Measurements from ENCODE around the gene SLC2A6. TPM values are rescaled to one million over a fixed set of nuclear protein-coding genes. Genes with fewer than 3 reads are reported as not detected.

The SLC2A6 gene
- total RNA-seq, 4 donors from 2014 or later, result 1.0 to 5.1 (median 3.0) TPM

- no peak for TF ChIP-seq CTCF (IDR thresholded peaks at IDR 0.05; ENCODE audit: low read depth)
Observed at GRCh38 chr9:133429641-133430161, 49.2 kb downstream of the SLC2A6 start.

- TF ChIP-seq CTCF (IDR thresholded peaks at IDR 0.05; ENCODE audit: low read depth), result no peak
Observed at GRCh38 chr9:133429214-133429613, 49.7 kb downstream of the SLC2A6 start.

GRCh38 chr9:133428617-133429101, 50.2 kb downstream of the SLC2A6 start:
- no peak for TF ChIP-seq CTCF (IDR thresholded peaks at IDR 0.05; ENCODE audit: low read depth)

- no peak for TF ChIP-seq CTCF (IDR thresholded peaks at IDR 0.05; ENCODE audit: low read depth)
Observed at GRCh38 chr9:133427658-133428348, 51.1 kb downstream of the SLC2A6 start.

- TF ChIP-seq CTCF (IDR thresholded peaks at IDR 0.05; ENCODE audit: low read depth), result no peak
Observed at GRCh38 chr9:133426011-133426410, 52.9 kb downstream of the SLC2A6 start.

GRCh38 chr9:133425049-133425632, 53.8 kb downstream of the SLC2A6 start:
- no peak for TF ChIP-seq CTCF (IDR thresholded peaks at IDR 0.05; ENCODE audit: low read depth)

GRCh38 chr9:133424187-133424586, 54.7 kb downstream of the SLC2A6 start:
- no peak for TF ChIP-seq CTCF (IDR thresholded peaks at IDR 0.05; ENCODE audit: low read depth)

Measured in subcutaneous adipose tissue (tissue), 4 donors.